Naive thymus-derived CD8-positive, alpha-beta T cell (primary cell): ENCODE measurements around the gene PGK1. TPM values are rescaled to one million over a fixed set of nuclear protein-coding genes. Genes with fewer than 3 reads are reported as not detected.
"Not testable (repeated sequence)": the region's sequence is repeated elsewhere in the genome, so short reads cannot be mapped to it uniquely, and the experiment has no call there.

Experiments used
- ATAC-seq, 2 donors: fragments of 150-1000 bp; cut with Tn5 transposase in 1 of 2; sonication (Bioruptor Pico), chemical (Tn5 transposase) in 1 of 2; 1 replicate in 1 of 2; 2 replicates in 1 of 2; pipeline ENCODE4 v1.10.0; 2021; ENCODE audit warnings: mild to moderate bottlenecking in 2 of 2, moderate library complexity in 2 of 2
- POLR2A ChIA-PET: fragments of 350-600 bp; sonication (Branson Sonifier 250); formaldehyde crosslinking; loops from one replicate; lab custom pipeline; 2021; ENCODE audit warnings: antibody characterized with exemption; lab: Charles Lee
- DNase-seq, 10 donors: peaks; one replicate each; pipeline versions ENCODE4 v3.0.0 to v3.0.0-alpha.2; 2020 to 2022
- H3K27ac Mint-ChIP-seq, 10 donors: one replicate each; pipeline ENCODE4 v1.8.0; 2020 to 2022; ENCODE audit warnings: mild to moderate bottlenecking in 10 of 10, mixed read lengths in 10 of 10, moderate library complexity in 4 of 10, inconsistent platforms in 1 of 10
- H3K27me3 Mint-ChIP-seq, 5 donors: one replicate each; pipeline ENCODE4 v1.8.0; 2021 to 2022; ENCODE audit warnings: mixed read lengths in 5 of 5
- H3K36me3 Mint-ChIP-seq, 3 donors: one replicate each; pipeline ENCODE4 v1.8.0; 2020 to 2022; ENCODE audit warnings: mixed read lengths in 3 of 3, mild to moderate bottlenecking in 2 of 3, inconsistent platforms in 1 of 3
- H3K4me1 Mint-ChIP-seq, 4 donors: one replicate each; pipeline ENCODE4 v1.8.0; 2021 to 2022; ENCODE audit warnings: mixed read lengths in 4 of 4
- H3K4me3 Mint-ChIP-seq, 10 donors: one replicate each; pipeline ENCODE4 v1.8.0; 2020 to 2022; ENCODE audit warnings: mild to moderate bottlenecking in 10 of 10, mixed read lengths in 10 of 10, moderate library complexity in 6 of 10, inconsistent platforms in 1 of 10
- H3K9me3 Mint-ChIP-seq, 9 donors: one replicate each; pipeline ENCODE4 v1.8.0; 2020 to 2022; ENCODE audit warnings: mixed read lengths in 9 of 9, mild to moderate bottlenecking in 3 of 9, inconsistent platforms in 1 of 9, moderate library complexity in 1 of 9
- polyA plus RNA-seq, 3 donors: library from polyadenylated mRNA; unstranded; fragments of 300-500 nt; fragmentation: Illumina TruSeq; gene quantifications; one replicate each; pipeline ENCODE4 v1.2.3, GENCODE V29; 2021
- total RNA-seq, 8 experiments: library from RNA in 2 of 8; stranded (reverse) in 2 of 8; gene quantifications; one replicate each; pipeline ENCODE4 v1.2.3 and lab custom pipeline; 2021 to 2026

The PGK1 gene
- 100 to 1,000 TPM; 205 to 213 TPM for total RNA-seq
- polyA plus RNA-seq: 100 to 1,000 TPM; 501 to 515 (median 513) TPM
- total RNA-seq (lab: John Stamatoyannopoulos, UW): 291 to 945 (median 350) reads per million in 6 experiments

DNA sequence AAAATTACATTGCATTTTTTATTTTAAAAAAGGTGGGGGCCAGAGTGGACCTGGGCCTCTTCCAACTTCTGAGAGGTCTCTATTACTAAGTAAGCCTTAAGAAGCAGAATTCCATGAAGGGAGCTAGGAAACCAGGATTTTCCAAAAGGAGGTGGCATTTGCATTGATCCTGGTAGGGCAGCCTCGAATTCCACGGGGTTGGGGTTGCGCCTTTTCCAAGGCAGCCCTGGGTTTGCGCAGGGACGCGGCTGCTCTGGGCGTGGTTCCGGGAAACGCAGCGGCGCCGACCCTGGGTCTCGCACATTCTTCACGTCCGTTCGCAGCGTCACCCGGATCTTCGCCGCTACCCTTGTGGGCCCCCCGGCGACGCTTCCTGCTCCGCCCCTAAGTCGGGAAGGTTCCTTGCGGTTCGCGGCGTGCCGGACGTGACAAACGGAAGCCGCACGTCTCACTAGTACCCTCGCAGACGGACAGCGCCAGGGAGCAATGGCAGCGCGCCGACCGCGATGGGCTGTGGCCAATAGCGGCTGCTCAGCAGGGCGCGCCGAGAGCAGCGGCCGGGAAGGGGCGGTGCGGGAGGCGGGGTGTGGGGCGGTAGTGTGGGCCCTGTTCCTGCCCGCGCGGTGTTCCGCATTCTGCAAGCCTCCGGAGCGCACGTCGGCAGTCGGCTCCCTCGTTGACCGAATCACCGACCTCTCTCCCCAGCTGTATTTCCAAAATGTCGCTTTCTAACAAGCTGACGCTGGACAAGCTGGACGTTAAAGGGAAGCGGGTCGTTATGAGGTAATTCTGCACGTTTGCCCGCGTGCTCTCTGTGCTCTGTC, at the start of gene PGK1:
Gene PGK1 (plus strand): TSS at position 626 of the 824 bp plus-strand sequence. CDS start 93 bp downstream, at position 719.
- H3K4me1 Mint-ChIP-seq: peaks cover 14 to 49% (median 45%) of the 10 kb centered on the region in 4 donors
- peak; percentile 94 to 96 for ATAC-seq
- peak within 1 kb of the TSS; percentile 90 to 98 (median 94) for H3K27ac Mint-ChIP-seq
- peaks cover 0 to 2% (median 0%) of the 10 kb centered on the region in 9 donors for H3K9me3 Mint-ChIP-seq
- POLR2A ChIA-PET: interaction anchor here (0.7 to 2.9 kb wide), 7 partner anchors 13 to 589 kb away, joined by 3 to 15 read pairs (median 3); partner anchors contain the start of genes ATP7A, COX7B and TAF9B
- H3K27me3 Mint-ChIP-seq: no peaks in the 10 kb centered on the region
- DNase-seq: peak; percentile 81 to 97 (median 92)
- peak within 1 kb of the TSS; percentile 86 to 96 (median 94) for H3K4me3 Mint-ChIP-seq
- peaks cover 0 to 19% (median 0%) of the 10 kb centered on the region in 3 donors for H3K36me3 Mint-ChIP-seq

DNA sequence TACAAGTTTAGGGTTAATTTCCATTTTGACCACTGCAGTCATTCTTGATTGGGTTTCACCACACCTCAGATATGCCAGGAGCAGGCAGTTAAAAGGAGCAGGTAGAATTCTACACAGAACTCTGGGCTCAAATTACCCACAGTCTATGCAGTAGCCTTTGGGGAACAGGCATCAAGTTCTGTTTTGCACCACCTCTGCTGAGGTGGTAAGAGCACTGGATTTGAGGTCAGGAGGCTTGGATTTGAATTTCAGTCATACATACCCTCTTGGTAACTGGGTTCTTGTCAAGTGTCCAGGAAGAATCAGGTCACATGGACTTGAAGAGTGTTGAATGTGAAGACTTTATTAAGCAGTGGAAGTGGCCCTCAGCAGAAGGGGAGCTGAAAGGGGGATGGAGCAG, 40.4 kb upstream of the PGK1 start:
- Mint-ChIP-seq H3K4me3 (no peak overlapping the region), H3K27me3 (no peaks in the 10 kb centered on the region), H3K9me3 (no peaks in the 10 kb centered on the region), H3K27ac (no peak overlapping the region), H3K4me1 (peaks cover 0 to 8% (median 1%) of the 10 kb centered on the region in 4 donors), H3K36me3 (peaks cover 0 to 1% (median 0%) of the 10 kb centered on the region in 3 donors)
- POLR2A ChIA-PET: no interaction called here
- no peak for ATAC-seq
- DNase-seq: no peak

GRCh38 chrX:78064152-78064551, 39.9 kb upstream of the PGK1 start:
- H3K27me3 Mint-ChIP-seq: no peaks in the 10 kb centered on the region
- H3K9me3 Mint-ChIP-seq: peaks cover 0 to 2% (median 0%) of the 10 kb centered on the region in 9 donors
- ATAC-seq (no peak), DNase-seq (no peak)
- H3K4me3 Mint-ChIP-seq: no peak overlapping the region
- peaks cover 0 to 8% (median 1%) of the 10 kb centered on the region in 4 donors for H3K4me1 Mint-ChIP-seq
- H3K27ac Mint-ChIP-seq: peak overlapping the region in 1 of 10 donors; percentile 37
- POLR2A ChIA-PET: interaction anchor here (0.7 kb wide), 1 partner anchor 34 kb away, joined by 3 read pairs; no protein-coding TSS in a partner anchor
- H3K36me3 Mint-ChIP-seq: peaks cover 0 to 1% (median 0%) of the 10 kb centered on the region in 3 donors

DNA sequence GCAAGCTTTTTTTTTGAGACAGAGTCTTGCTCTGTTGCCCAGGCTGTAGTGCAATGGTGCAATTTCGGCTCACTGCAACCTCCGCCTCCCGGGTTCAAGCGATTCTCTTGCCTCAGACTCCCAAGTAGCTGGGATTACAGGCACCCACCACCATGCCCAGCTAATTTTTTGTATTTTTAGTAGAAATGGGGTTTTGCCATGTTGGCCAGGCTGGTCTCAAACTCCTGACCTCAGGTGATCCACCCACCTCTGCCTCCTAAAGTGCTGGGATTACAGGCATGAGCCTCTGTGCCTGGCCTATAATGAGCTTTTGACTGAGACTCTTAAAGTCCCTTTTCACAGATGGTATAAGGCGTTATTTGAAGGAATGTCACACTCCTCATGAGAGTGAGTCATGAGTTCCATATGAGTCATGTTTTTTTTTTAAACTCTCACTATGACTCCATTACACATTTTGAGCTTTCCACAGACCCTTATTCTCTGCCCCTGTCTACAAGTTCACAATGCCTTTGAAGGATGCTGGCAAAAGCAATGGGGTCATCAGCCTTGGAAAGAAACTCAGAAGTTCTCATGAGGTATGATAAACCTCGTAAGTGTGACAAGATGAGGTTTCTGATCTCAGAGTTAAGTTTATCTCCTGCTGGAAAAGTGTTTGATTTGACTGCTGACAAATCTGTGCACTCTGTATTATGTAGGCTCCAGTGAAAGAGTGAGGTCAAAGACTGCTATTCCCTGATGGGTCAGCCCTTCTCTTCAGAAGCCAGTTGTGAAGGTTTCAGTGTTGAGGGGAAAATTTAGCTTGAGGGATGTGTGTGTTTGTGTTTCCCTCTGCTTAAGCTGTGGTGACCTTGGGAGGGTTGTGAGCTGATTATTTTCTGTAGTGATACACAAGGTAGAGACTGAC, 39.1 kb upstream of the PGK1 start:
- POLR2A ChIA-PET: interaction anchor here (0.7 kb wide), 1 partner anchor 33 kb away, joined by 3 read pairs; no protein-coding TSS in a partner anchor
- not testable (repeated sequence) for H3K4me1 Mint-ChIP-seq, H3K27me3 Mint-ChIP-seq, DNase-seq, H3K4me3 Mint-ChIP-seq, H3K9me3 Mint-ChIP-seq, H3K36me3 Mint-ChIP-seq
- peak in 1 of 2 donors; percentile 47 for ATAC-seq
- H3K27ac Mint-ChIP-seq: peak overlapping the region in 2 of 10 donors; percentile 41 to 72

DNA sequence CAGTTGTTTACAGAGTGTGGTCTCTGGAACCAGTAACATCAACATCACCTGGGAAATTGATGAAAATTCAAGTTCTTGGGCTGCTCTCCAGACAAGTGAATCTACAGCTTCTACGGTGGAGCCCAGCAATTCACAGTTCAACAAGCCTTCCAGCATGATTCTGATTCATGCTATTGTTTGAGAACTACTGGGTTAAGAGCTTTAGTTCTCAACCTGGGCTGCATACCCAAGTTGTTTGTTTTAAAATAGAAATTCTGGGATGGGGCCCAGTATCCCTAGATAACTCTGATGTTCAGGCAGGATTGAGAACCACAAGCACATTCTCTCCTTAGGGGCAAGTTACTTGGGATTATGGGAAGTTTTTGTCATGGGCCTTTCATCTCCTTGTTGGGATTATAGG, 37.9 kb upstream of the PGK1 start:
- Mint-ChIP-seq H3K4me3 (no peak overlapping the region), H3K36me3 (peaks cover 0 to 1% (median 0%) of the 10 kb centered on the region in 3 donors), H3K4me1 (peaks cover 0 to 8% (median 1%) of the 10 kb centered on the region in 4 donors), H3K9me3 (peaks cover 0 to 2% (median 0%) of the 10 kb centered on the region in 9 donors), H3K27me3 (no peaks in the 10 kb centered on the region), H3K27ac (no peak overlapping the region)
- ATAC-seq (no peak), DNase-seq (no peak)
- POLR2A ChIA-PET: no interaction called here

GRCh38 chrX:78071331-78071730, 32.7 kb upstream of the PGK1 start:
- POLR2A ChIA-PET: no interaction called here
- Mint-ChIP-seq H3K36me3 (peaks cover 0 to 9% (median 2%) of the 10 kb centered on the region in 3 donors), H3K27me3 (no peaks in the 10 kb centered on the region), H3K27ac (peak overlapping the region in 4 of 10 donors; percentile 3 to 72 (median 18)), H3K9me3 (peaks cover 0 to 18% (median 4%) of the 10 kb centered on the region in 9 donors), H3K4me3 (no peak overlapping the region), H3K4me1 (peaks cover 2 to 17% (median 12%) of the 10 kb centered on the region in 4 donors)
- DNase-seq (no peak), ATAC-seq (no peak)

- Mint-ChIP-seq H3K4me1 (peaks cover 2 to 17% (median 12%) of the 10 kb centered on the region in 4 donors), H3K9me3 (peaks cover 0 to 26% (median 4%) of the 10 kb centered on the region in 9 donors), H3K4me3 (peak overlapping the region; percentile 45 to 88 (median 66)), H3K27ac (peak overlapping the region; percentile 80 to 95 (median 94))
- ATAC-seq: peak; percentile 80 to 82
- H3K27me3 Mint-ChIP-seq, H3K36me3 Mint-ChIP-seq: not testable (repeated sequence)
- POLR2A ChIA-PET: interaction anchor here (0.8 to 1.2 kb wide), 6 partner anchors 13 to 174 kb away, joined by 3 read pairs; partner anchors contain the start of gene COX7B
- DNase-seq: peak; percentile 8 to 85 (median 65)
Observed at GRCh38 chrX:78073147-78074077, 30.6 kb upstream of the PGK1 start.

GRCh38 chrX:78074088-78074487, 30.0 kb upstream of the PGK1 start:
- Mint-ChIP-seq H3K9me3 (peaks cover 0 to 26% (median 4%) of the 10 kb centered on the region in 9 donors), H3K27ac (peak overlapping the region in 8 of 10 donors; percentile 91 to 95 (median 94)), H3K4me3 (peak overlapping the region in 4 of 10 donors; percentile 12 to 67 (median 54)), H3K4me1 (peaks cover 2 to 17% (median 12%) of the 10 kb centered on the region in 4 donors), H3K36me3 (peaks cover 0 to 9% (median 2%) of the 10 kb centered on the region in 3 donors), H3K27me3 (no peaks in the 10 kb centered on the region)
- no peak for DNase-seq
- ATAC-seq: peak; percentile 25 to 39
- POLR2A ChIA-PET: interaction anchor here (1.0 to 1.2 kb wide), 4 partner anchors 18 to 174 kb away, joined by 3 read pairs; partner anchors contain the start of gene COX7B

DNA sequence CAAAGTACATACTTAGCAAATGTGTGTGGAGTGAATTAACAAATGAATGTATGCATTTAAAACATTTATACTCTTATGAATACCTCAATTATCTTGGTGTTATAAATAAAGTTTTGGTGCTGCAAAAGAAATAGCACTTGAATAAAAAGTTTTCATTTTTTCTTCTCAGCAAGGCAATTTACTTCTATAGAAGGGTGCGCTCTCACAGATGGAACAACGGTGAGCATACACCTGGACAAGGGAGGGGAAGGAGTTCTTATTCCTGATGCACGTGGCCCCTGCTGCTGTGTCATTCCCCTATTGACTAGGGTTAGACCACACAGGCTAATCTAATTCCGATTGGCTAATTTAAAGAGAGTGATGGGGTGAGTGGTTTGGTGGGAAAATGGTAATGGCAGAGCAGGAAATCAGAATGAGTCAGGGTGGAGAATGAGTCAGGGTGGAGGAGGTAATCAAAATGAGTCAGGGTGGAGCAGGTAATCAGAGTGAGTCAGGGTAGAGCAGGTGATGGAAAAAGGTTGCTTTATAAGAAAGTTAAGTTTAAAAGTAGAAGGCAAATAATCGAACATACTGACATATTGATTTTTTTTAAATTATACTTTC, 28.2 kb upstream of the PGK1 start:
- H3K27ac Mint-ChIP-seq: peak overlapping the region in 7 of 10 donors; percentile 12 to 83 (median 59)
- peaks cover 0 to 9% (median 2%) of the 10 kb centered on the region in 3 donors for H3K36me3 Mint-ChIP-seq
- DNase-seq: no peak
- H3K9me3 Mint-ChIP-seq: peaks cover 0 to 26% (median 4%) of the 10 kb centered on the region in 9 donors
- H3K27me3 Mint-ChIP-seq: no peaks in the 10 kb centered on the region
- peaks cover 4 to 17% (median 12%) of the 10 kb centered on the region in 4 donors for H3K4me1 Mint-ChIP-seq
- POLR2A ChIA-PET: no interaction called here
- no peak for ATAC-seq
- H3K4me3 Mint-ChIP-seq: peak overlapping the region in 1 of 10 donors; percentile 39

- H3K36me3 Mint-ChIP-seq, H3K27ac Mint-ChIP-seq, DNase-seq, ATAC-seq, H3K27me3 Mint-ChIP-seq, POLR2A ChIA-PET, H3K4me3 Mint-ChIP-seq, H3K4me1 Mint-ChIP-seq: not testable (repeated sequence)
- peaks cover 0 to 13% (median 0%) of the 10 kb centered on the region in 9 donors for H3K9me3 Mint-ChIP-seq
Observed at GRCh38 chrX:78081413-78081812, 22.6 kb upstream of the PGK1 start.
